GM12878 (cell line): Measurements from ENCODE around the gene KIFAP3. TPM values are rescaled to one million over a fixed set of nuclear protein-coding genes. Genes with fewer than 3 reads are reported as not detected.

ENCODE experiments used
- ATAC-seq: fragments of 200-7000 bp; cut with Tn5 transposase; 3 replicates; pipeline ENCODE4 v1.9.1; 2020; ENCODE audit warnings: mild to moderate bottlenecking, moderate library complexity
- BruUV-seq: library from RNA; stranded (reverse); fragments of 400-500 nt; replicated peaks from 2 replicates; lab custom pipeline; 2021; lab: Mats Ljungman, UMichigan
- CTCF ChIA-PET: fragments of 300-600 bp; sonication (Branson Sonifier 250); formaldehyde crosslinking; extraction: SDS; loops from one replicate; lab custom pipeline; 2021; ENCODE audit warnings: inconsistent platforms; lab: Yijun Ruan, JAX
- POLR2A ChIA-PET: fragments of 350-600 bp; formaldehyde crosslinking; extraction: SDS; loops from one replicate; lab custom pipeline; 2021; ENCODE audit warnings: inconsistent platforms; lab: Charles Lee
- RAD21 ChIA-PET: fragments of 300-600 bp; sonication (Branson Sonifier 250); formaldehyde crosslinking; loops from one replicate; lab custom pipeline; 2023; ENCODE audit warnings: antibody characterized with exemption; ENCODE audit not compliant: unreplicated experiment; lab: Charles Lee
- SMC1A ChIA-PET: fragments of 300-600 bp; sonication (Branson Sonifier 250); formaldehyde crosslinking; loops from one replicate; lab custom pipeline; 2023; ENCODE audit not compliant: unreplicated experiment, uncharacterized antibody; lab: Charles Lee
- DNase-seq: peaks from one replicate; pipeline ENCODE4 v3.0.0-alpha.2; 2011; ENCODE audit warnings: low read depth, low spot score
- FAIRE-seq: peaks from 3 replicates; lab custom pipeline; 2011; peaks lifted over from hg19 to GRCh38; lab: Jason Lieb, UNC
- H2AFZ ChIP-seq: 2 replicates; pipeline ENCODE4 v1.6.0; 2011; ENCODE audit warnings: low read depth, low read length, control low read depth; ENCODE audit not compliant: control insufficient read depth
- H3K27ac ChIP-seq: 2 replicates; pipeline ENCODE4 v1.5.1; 2011; ENCODE audit warnings: control low read depth; ENCODE audit not compliant: control insufficient read depth, insufficient read depth
- H3K27me3 ChIP-seq, 2 experiments: replicated peaks in 1 of 2; 2 replicates each; pipeline versions ENCODE4 v1.6.0 to v1.6.1; 2011; ENCODE audit warnings: low read length in 1 of 2; ENCODE audit not compliant: control insufficient read depth in 2 of 2, insufficient read depth in 2 of 2
- H3K36me3 ChIP-seq, 2 experiments: 2 replicates each; pipeline ENCODE4 v1.5.1; 2011; ENCODE audit warnings: low read length in 1 of 2; ENCODE audit not compliant: control insufficient read depth in 2 of 2, insufficient read depth in 2 of 2
- H3K4me1 ChIP-seq: 2 replicates; pipeline ENCODE4 v1.6.1; 2011; ENCODE audit warnings: mild to moderate bottlenecking, low read length, moderate library complexity, mixed read lengths; ENCODE audit not compliant: control insufficient read depth, insufficient read depth
- H3K4me2 ChIP-seq: 2 replicates; pipeline ENCODE4 v1.6.0; 2011; ENCODE audit warnings: control low read depth; ENCODE audit not compliant: control insufficient read depth, insufficient read depth
- H3K4me3 ChIP-seq: fragments of 200-600 bp; sonication (generic); 2 replicates; pipeline ENCODE4 v1.5.1; 2016
- H3K79me2 ChIP-seq: 2 replicates; pipeline ENCODE4 v1.6.0; 2011; ENCODE audit warnings: low read length; ENCODE audit not compliant: control insufficient read depth, insufficient read depth
- H3K9ac ChIP-seq: 2 replicates; pipeline ENCODE4 v1.8.0; 2011; ENCODE audit warnings: low read length, control low read depth, mixed read lengths; ENCODE audit not compliant: control insufficient read depth, insufficient read depth
- H3K9me3 ChIP-seq: replicated peaks from 3 replicates; pipeline ENCODE4 v1.5.1; 2011; ENCODE audit warnings: mild to moderate bottlenecking, low read length; ENCODE audit not compliant: control insufficient read depth, insufficient read depth
- H4K20me1 ChIP-seq: 2 replicates; pipeline ENCODE4 v1.6.0; 2011; ENCODE audit not compliant: control insufficient read depth, insufficient read depth
- EP300 ChIP-seq, 2 experiments: fragments of 150-350 bp in 1 of 2; IDR thresholded peaks; 2 replicates each; pipeline ENCODE4 v1.6.1; 2011 to 2012; ENCODE audit warnings: low read depth in 2 of 2, low read length in 2 of 2, borderline replicate concordance in 1 of 2, improper control_type of control experiment in 1 of 2, inconsistent platforms in 1 of 2; ENCODE audit not compliant: control insufficient read depth in 1 of 2
- ESRRA ChIP-seq: IDR thresholded peaks from 2 replicates; pipeline ENCODE4 v1.6.1; 2012; ENCODE audit warnings: mild to moderate bottlenecking, low read length, improper control_type of control experiment
- FOS ChIP-seq: IDR thresholded peaks from 3 replicates; pipeline ENCODE4 v1.6.1; 2011; ENCODE audit warnings: borderline replicate concordance; ENCODE audit not compliant: insufficient read length; ENCODE audit errors: extremely low read depth
- FOXM1 ChIP-seq: IDR thresholded peaks from 2 replicates; pipeline ENCODE4 v1.6.1; 2012; ENCODE audit warnings: low read depth, mild to moderate bottlenecking, inconsistent platforms, low read length, moderate library complexity
- GATAD2B ChIP-seq: fragments of 450-650 bp; conservative IDR thresholded peaks from 2 replicates; pipeline ENCODE4 v1.6.1; 2017; ENCODE audit warnings: low read depth, mild to moderate bottlenecking, moderate library complexity
- IKZF1 ChIP-seq: fragments of 450-650 bp; conservative IDR thresholded peaks from 2 replicates; pipeline ENCODE4 v1.6.1; 2017; ENCODE audit warnings: antibody characterized with exemption, mild to moderate bottlenecking
- IRF4 ChIP-seq: IDR thresholded peaks from 2 replicates; pipeline ENCODE4 v1.6.1; 2011; ENCODE audit warnings: low read depth, low read length
- JUND ChIP-seq: IDR thresholded peaks from 2 replicates; pipeline ENCODE4 v1.6.1; 2012; ENCODE audit warnings: low read depth, mild to moderate bottlenecking, low read length, improper control_type of control experiment, moderate library complexity
- MAX ChIP-seq: IDR thresholded peaks from 2 replicates; pipeline ENCODE4 v1.6.1; 2012; ENCODE audit warnings: low read depth, low read length, improper control_type of control experiment
- MXI1 ChIP-seq: fragments of 150-350 bp; IDR thresholded peaks from 2 replicates; pipeline ENCODE4 v1.6.1; 2011; ENCODE audit warnings: low read depth, mild to moderate bottlenecking, inconsistent platforms, low read length, improper control_type of control experiment
- NFIC ChIP-seq: IDR thresholded peaks from 2 replicates; pipeline ENCODE4 v1.6.1; 2012; ENCODE audit warnings: low read depth, mild to moderate bottlenecking, inconsistent platforms, low read length, moderate library complexity
- NFYA ChIP-seq: IDR thresholded peaks from 2 replicates; pipeline ENCODE4 v1.6.1; 2011; ENCODE audit warnings: low read depth, mild to moderate bottlenecking, low read length, improper control_type of control experiment, borderline replicate concordance
- NFYB ChIP-seq: IDR thresholded peaks from 2 replicates; pipeline ENCODE4 v1.6.1; 2011; ENCODE audit warnings: low read depth, mild to moderate bottlenecking, low read length, improper control_type of control experiment, moderate library complexity; ENCODE audit not compliant: insufficient read depth
- NRF1 ChIP-seq: conservative IDR thresholded peaks from 2 replicates; pipeline ENCODE4 v1.6.1; 2011; ENCODE audit warnings: mild to moderate bottlenecking, low read depth, low read length, improper control_type of control experiment
- RB1 ChIP-seq: fragments of 450-650 bp; formaldehyde crosslinking; IDR thresholded peaks from 2 replicates; pipeline ENCODE4 v1.6.1; 2017; ENCODE audit warnings: mild to moderate bottlenecking, borderline replicate concordance
- TBL1XR1 ChIP-seq: IDR thresholded peaks from 2 replicates; pipeline ENCODE4 v1.6.1; 2012; ENCODE audit warnings: low read depth, low read length, improper control_type of control experiment
- USF1 ChIP-seq: IDR thresholded peaks from 2 replicates; pipeline ENCODE4 v1.6.1; 2011; ENCODE audit warnings: borderline replicate concordance, low read depth, mild to moderate bottlenecking, moderate library complexity, mixed read lengths, low read length; ENCODE audit not compliant: insufficient read depth; ENCODE audit errors: extremely low read length
- YY1 ChIP-seq: IDR thresholded peaks from 2 replicates; pipeline ENCODE4 v1.6.1; 2011; ENCODE audit warnings: low read depth, mild to moderate bottlenecking, low read length
- ZNF622 ChIP-seq: fragments of 450-650 bp; IDR thresholded peaks from 2 replicates; pipeline ENCODE4 v1.6.1; 2017; ENCODE audit warnings: mild to moderate bottlenecking, inconsistent platforms
- WGBS: methylation state at CpG from one replicate; pipeline ENCODE4 v1.1.6; 2016; ENCODE audit warnings: low lambda C conversion rate; ENCODE audit not compliant: insufficient replicate concordance, insufficient coverage; ENCODE audit errors: missing lambda C conversion rate; 5-methylcytosine and 5-hydroxymethylcytosine counted together
- in situ Hi-C: fragments of 300-500 bp; cut with MboI; formaldehyde crosslinking; loops from 9 replicates; pipeline ENCODE4 v1.14.3; 2018; ENCODE audit warnings: mixed read lengths
- intact Hi-C: fragments of 100-400 bp; cut with micrococcal nuclease; formaldehyde crosslinking; loops from one replicate; pipeline ENCODE4 v1.14.2; 2022; ENCODE audit not compliant: unreplicated experiment
- polyA plus RNA-seq, 11 experiments: library from polyadenylated mRNA; depleted of rRNA in 4 of 11; unstranded in 6 of 11; stranded (reverse) in 5 of 11; fragments of >200 nt; fragmentation: Nextera tagmentation in 4 of 11; fragmentation: Illumina TruSeq in 1 of 11; extraction: Ambion mirVana in 4 of 11; extraction: Trizol in 1 of 11; gene quantifications; 1 replicate in 1 of 11; 2 replicates in 10 of 11; pipeline versions ENCODE4 v1.2.1 to v1.2.3, GENCODE V29; 2011 to 2016; ENCODE audit warnings: inconsistent platforms in 2 of 11, missing spikeins in 2 of 11, low read depth in 1 of 11
- total RNA-seq, 4 experiments: library from RNA; depleted of rRNA in 3 of 4; stranded (reverse); fragments of >200 nt in 3 of 4; fragmentation: Illumina TruSeq in 1 of 4; extraction: Trizol in 1 of 4; gene quantifications; 2 replicates each; pipeline versions ENCODE4 v1.2.1 to v1.2.3, GENCODE V29; 2013 to 2021
- TF ChIP-seq, protein P1 (sequence below): fragments of 450-650 bp; IDR thresholded peaks from 2 replicates; pipeline ENCODE4 v1.6.1; 2017; ENCODE audit warnings: borderline replicate concordance

Gene KIFAP3
- total and polyA plus RNA-seq, 10 of the 15 experiments (the other 5 are each of a cell fraction or from before 2014, with no cell fraction given) = 13.7 to 100 (median 18.9) TPM

- CTCF ChIA-PET = interaction anchor here (1.1 kb wide), 1 partner anchor 119 kb away, joined by 3 read pairs; no protein-coding TSS in a partner anchor
- POLR2A ChIA-PET = interaction anchor here (0.6 kb wide), 2 partner anchors 49 to 174 kb away, joined by 3 to 5 read pairs; no protein-coding TSS in a partner anchor
Measured at GRCh38 chr1:170048515-170048914, 26.0 kb downstream of the KIFAP3 start.

More at GRCh38 chr1:170048515-170048914, 26.0 kb downstream of the KIFAP3 start:
- WGBS = 98% methylated on average over 7 of the region's 7 CpGs
- BruUV-seq = no TSS peak
- Histone ChIP-seq H3K9ac (no peak overlapping the region), H3K79me2 (no peaks in the 10 kb centered on the region; the same call in 1 of the 2 replicates), H3K4me3 (no peak overlapping the region), H3K4me2 (no peak overlapping the region), H3K27me3 (no peaks in the 10 kb centered on the region), H3K27ac (no peak overlapping the region), H4K20me1 (no peaks in the 10 kb centered on the region), H2AFZ (no peak overlapping the region), H3K9me3 (no peaks in the 10 kb centered on the region; the same call in 2 of the 3 replicates), H3K36me3 (peaks cover 6 to 11% of the 10 kb centered on the region in 2 experiments; a peak in 3 of 4 replicates), H3K4me1 (no peaks in the 10 kb centered on the region)
- ATAC-seq (no peak), FAIRE-seq (no peak), DNase-seq (no peak)
- ChIA-PET RAD21 (interaction anchor here (0.7 to 1.6 kb wide), 2 partner anchors 26 to 132 kb away, joined by 3 read pairs; partner anchors contain the start of gene KIFAP3), SMC1A (interaction anchor here (1.0 to 1.4 kb wide), 4 partner anchors 30 to 113 kb away, joined by 3 to 4 read pairs (median 3); no protein-coding TSS in a partner anchor)
- TF ChIP-seq NFYB (no peak), USF1 (no peak), FOXM1 (no peak), RB1 (no peak), YY1 (no peak), IRF4 (no peak), NFIC (no peak), EP300 (IDR thresholded peaks at IDR 0.05; ENCODE audit: borderline replicate concordance in 1 of 2, control insufficient read depth in 1 of 2, low read depth in 2 of 2, low read length in 2 of 2) (no peak), MXI1 (no peak), IKZF1 (no peak), ESRRA (no peak), MAX (no peak), ZNF622 (no peak), GATAD2B (no peak), JUND (no peak), TBL1XR1 (no peak), NRF1 (no peak), FOS (no peak), NFYA (no peak)
- TF ChIP-seq, protein P1, sequence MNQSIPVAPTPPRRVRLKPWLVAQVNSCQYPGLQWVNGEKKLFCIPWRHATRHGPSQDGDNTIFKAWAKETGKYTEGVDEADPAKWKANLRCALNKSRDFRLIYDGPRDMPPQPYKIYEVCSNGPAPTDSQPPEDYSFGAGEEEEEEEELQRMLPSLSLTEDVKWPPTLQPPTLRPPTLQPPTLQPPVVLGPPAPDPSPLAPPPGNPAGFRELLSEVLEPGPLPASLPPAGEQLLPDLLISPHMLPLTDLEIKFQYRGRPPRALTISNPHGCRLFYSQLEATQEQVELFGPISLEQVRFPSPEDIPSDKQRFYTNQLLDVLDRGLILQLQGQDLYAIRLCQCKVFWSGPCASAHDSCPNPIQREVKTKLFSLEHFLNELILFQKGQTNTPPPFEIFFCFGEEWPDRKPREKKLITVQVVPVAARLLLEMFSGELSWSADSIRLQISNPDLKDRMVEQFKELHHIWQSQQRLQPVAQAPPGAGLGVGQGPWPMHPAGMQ = no peak
- in situ Hi-C loops = no loop called here
- intact Hi-C loops = no loop called here
